ENCODE results near the gene HOOK1. TPM values are rescaled to one million over a fixed set of nuclear protein-coding genes. Genes with fewer than 3 reads are reported as not detected.
"Not testable (repeated sequence)": the region's sequence is repeated elsewhere in the genome, so short reads cannot be mapped to it uniquely, and the experiment has no call there.

The HOOK1 gene
- total and polyA plus RNA-seq, 12 donors, result 3.3 to 23.9 (median 8.4) TPM

- intact Hi-C loops (cut with DNase I), result no loop called here
- Histone ChIP-seq H3K4me1 (replicated peaks in 1 of 2) (no peaks in the 10 kb centered on the region), H3K36me3 (replicated peaks in 1 of 2) (no peaks in the 10 kb centered on the region), H3K4me3 (no peak overlapping the region), H3K27me3 (no peaks in the 10 kb centered on the region), H3K9me3 (replicated peaks in 1 of 3) (no peaks in the 10 kb centered on the region), H3K27ac (no peak overlapping the region)
- no peak for DNase-seq
- WGBS, 4 donors, result 70 to 79% (median 74%) methylated on average over 2 of the region's 2 CpGs
- no peak for TF ChIP-seq POLR2A (IDR thresholded peaks at IDR 0.05)
- TF ChIP-seq CTCF (IDR thresholded peaks at IDR 0.05), result no peak
Observed at GRCh38 chr1:59906931-59907330, 92.2 kb downstream of the HOOK1 start.

GRCh38 chr1:59908084-59908483 lies 93.3 kb downstream of the HOOK1 start:
- DNase-seq, result no peak
- Histone ChIP-seq H3K27me3 (no peaks in the 10 kb centered on the region), H3K27ac (no peak overlapping the region), H3K4me3 (no peak overlapping the region), H3K4me1 (replicated peaks in 1 of 2) (no peaks in the 10 kb centered on the region), H3K9me3 (replicated peaks in 1 of 3) (no peaks in the 10 kb centered on the region), H3K36me3 (replicated peaks in 1 of 2) (no peaks in the 10 kb centered on the region)
- TF ChIP-seq CTCF (IDR thresholded peaks at IDR 0.05) (no peak), POLR2A (IDR thresholded peaks at IDR 0.05) (no peak)
- 72 to 83% (median 73%) methylated on average over 2 of the region's 2 CpGs for WGBS, 4 donors
- intact Hi-C loops (cut with DNase I), result no loop called here

GRCh38 chr1:59908682-59909081 lies 93.9 kb downstream of the HOOK1 start:
- DNase-seq, result no peak
- no peak for TF ChIP-seq POLR2A (IDR thresholded peaks at IDR 0.05)
- no peaks in the 10 kb centered on the region for H3K36me3 ChIP-seq (replicated peaks in 1 of 2)
- H3K4me3 ChIP-seq, result no peak overlapping the region
- H3K27me3 ChIP-seq, result no peaks in the 10 kb centered on the region
- H3K9me3 ChIP-seq (replicated peaks in 1 of 3), result no peaks in the 10 kb centered on the region
- intact Hi-C loops (cut with DNase I), result no loop called here
- no peaks in the 10 kb centered on the region for H3K4me1 ChIP-seq (replicated peaks in 1 of 2)
- WGBS, 4 donors, result 96 to 100% (median 98%) methylated on average over 2 of the region's 2 CpGs
- no peak overlapping the region for H3K27ac ChIP-seq

GRCh38 chr1:59914791-59915286 lies 100.1 kb downstream of the HOOK1 start:
- H3K4me3 ChIP-seq; H3K4me1 ChIP-seq (replicated peaks in 1 of 2); H3K27ac ChIP-seq; intact Hi-C loops (cut with DNase I); H3K36me3 ChIP-seq (replicated peaks in 1 of 2); H3K27me3 ChIP-seq; H3K9me3 ChIP-seq (replicated peaks in 1 of 3): not testable (repeated sequence)
- WGBS, 4 donors, result 60 to 64% (median 62%) methylated on average over 7 of the region's 7 CpGs
- DNase-seq, result peak in 4 of 7 donors; percentile 10 to 32 (median 22)

- Histone ChIP-seq H3K36me3 (replicated peaks in 1 of 2) (no peaks in the 10 kb centered on the region), H3K4me3 (no peak overlapping the region), H3K27me3 (peaks cover 6% of the 10 kb centered on the region), H3K4me1 (replicated peaks in 1 of 2) (no peaks in the 10 kb centered on the region), H3K27ac (no peak overlapping the region), H3K9me3 (replicated peaks in 1 of 3) (no peaks in the 10 kb centered on the region)
- DNase-seq, result no peak
- WGBS, 4 donors, result 69 to 80% (median 74%) methylated on average over 1 of the region's 1 CpG
- TF ChIP-seq POLR2A (IDR thresholded peaks at IDR 0.05), result no peak
- no peak for TF ChIP-seq CTCF (IDR thresholded peaks at IDR 0.05)
- intact Hi-C loops (cut with DNase I), result no loop called here
Observed at GRCh38 chr1:59915516-59915915, 100.8 kb downstream of the HOOK1 start.
